ENCODE results near the gene MGST1.

Gene MGST1

GRCh38 chr12:16347391-16348298, at the start of gene MGST1:
MGST1 (plus strand) TSS chr12:16347645; CDS start chr12:16354253, 6,608 bp downstream.
- no peak for TF ChIP-seq GATA2 (IDR thresholded peaks at IDR 0.05; ENCODE audit: low read depth, low read length)
- TF ChIP-seq GATA3 (IDR thresholded peaks at IDR 0.05; ENCODE audit: low read depth, low read length): no peak

- TF ChIP-seq GATA2 (IDR thresholded peaks at IDR 0.05; ENCODE audit: low read depth, low read length): no peak
These were observed 48.0 kb upstream of the MGST1 start for GRCh38 chr12:16299403-16299802.

- TF ChIP-seq GATA2 (IDR thresholded peaks at IDR 0.05; ENCODE audit: low read depth, low read length) (no peak), GATA3 (IDR thresholded peaks at IDR 0.05; ENCODE audit: low read depth, low read length) (no peak)
These were observed 47.3 kb upstream of the MGST1 start for GRCh38 chr12:16300122-16300521.

- no peak for TF ChIP-seq GATA3 (IDR thresholded peaks at IDR 0.05; ENCODE audit: low read depth, low read length)
- no peak for TF ChIP-seq GATA2 (IDR thresholded peaks at IDR 0.05; ENCODE audit: low read depth, low read length)
These were observed 46.7 kb upstream of the MGST1 start for GRCh38 chr12:16300736-16301135.

GRCh38 chr12:16303939-16304338, 43.5 kb upstream of the MGST1 start:
- TF ChIP-seq GATA2 (IDR thresholded peaks at IDR 0.05; ENCODE audit: low read depth, low read length): no peak
- no peak for TF ChIP-seq GATA3 (IDR thresholded peaks at IDR 0.05; ENCODE audit: low read depth, low read length)

- no peak for TF ChIP-seq GATA2 (IDR thresholded peaks at IDR 0.05; ENCODE audit: low read depth, low read length)
- no peak for TF ChIP-seq GATA3 (IDR thresholded peaks at IDR 0.05; ENCODE audit: low read depth, low read length)
These were observed 39.5 kb upstream of the MGST1 start for GRCh38 chr12:16307856-16308475.

GRCh38 chr12:16310934-16311333, 36.5 kb upstream of the MGST1 start:
- no peak for TF ChIP-seq GATA2 (IDR thresholded peaks at IDR 0.05; ENCODE audit: low read depth, low read length)
- TF ChIP-seq GATA3 (IDR thresholded peaks at IDR 0.05; ENCODE audit: low read depth, low read length): no peak

GRCh38 chr12:16323010-16323409, 24.4 kb upstream of the MGST1 start:
- TF ChIP-seq GATA3 (IDR thresholded peaks at IDR 0.05; ENCODE audit: low read depth, low read length) (no peak), GATA2 (IDR thresholded peaks at IDR 0.05; ENCODE audit: low read depth, low read length) (no peak)

GRCh38 chr12:16323638-16324037, 23.8 kb upstream of the MGST1 start:
- TF ChIP-seq GATA2 (IDR thresholded peaks at IDR 0.05; ENCODE audit: low read depth, low read length): no peak
- TF ChIP-seq GATA3 (IDR thresholded peaks at IDR 0.05; ENCODE audit: low read depth, low read length): no peak

- TF ChIP-seq GATA3 (IDR thresholded peaks at IDR 0.05; ENCODE audit: low read depth, low read length): no peak
- no peak for TF ChIP-seq GATA2 (IDR thresholded peaks at IDR 0.05; ENCODE audit: low read depth, low read length)
These were observed 23.2 kb upstream of the MGST1 start for GRCh38 chr12:16324272-16324671.

GRCh38 chr12:16324772-16325171, 22.7 kb upstream of the MGST1 start:
- TF ChIP-seq GATA3 (IDR thresholded peaks at IDR 0.05; ENCODE audit: low read depth, low read length) (no peak), GATA2 (IDR thresholded peaks at IDR 0.05; ENCODE audit: low read depth, low read length) (no peak)

- TF ChIP-seq GATA3 (IDR thresholded peaks at IDR 0.05; ENCODE audit: low read depth, low read length): no peak
- TF ChIP-seq GATA2 (IDR thresholded peaks at IDR 0.05; ENCODE audit: low read depth, low read length): no peak
These were observed 22.0 kb upstream of the MGST1 start for GRCh38 chr12:16325426-16325825.

- TF ChIP-seq GATA2 (IDR thresholded peaks at IDR 0.05; ENCODE audit: low read depth, low read length) (no peak), GATA3 (IDR thresholded peaks at IDR 0.05; ENCODE audit: low read depth, low read length) (no peak)
These were observed 19.5 kb upstream of the MGST1 start for GRCh38 chr12:16327963-16328362.

GRCh38 chr12:16329594-16329993, 17.9 kb upstream of the MGST1 start:
- TF ChIP-seq GATA3 (IDR thresholded peaks at IDR 0.05; ENCODE audit: low read depth, low read length) (no peak), GATA2 (IDR thresholded peaks at IDR 0.05; ENCODE audit: low read depth, low read length) (no peak)

- TF ChIP-seq GATA3 (IDR thresholded peaks at IDR 0.05; ENCODE audit: low read depth, low read length) (no peak), GATA2 (IDR thresholded peaks at IDR 0.05; ENCODE audit: low read depth, low read length) (no peak)
These were observed 16.9 kb upstream of the MGST1 start for GRCh38 chr12:16330560-16330959.
